NCI-H1436 (cell line): Measurements from ENCODE around the gene RAP1GAP.

Experiments
- DNase-seq: peaks from one replicate; lab custom pipeline; 2025; lab: John Stamatoyannopoulos, UW

RAP1GAP gene

DNA sequence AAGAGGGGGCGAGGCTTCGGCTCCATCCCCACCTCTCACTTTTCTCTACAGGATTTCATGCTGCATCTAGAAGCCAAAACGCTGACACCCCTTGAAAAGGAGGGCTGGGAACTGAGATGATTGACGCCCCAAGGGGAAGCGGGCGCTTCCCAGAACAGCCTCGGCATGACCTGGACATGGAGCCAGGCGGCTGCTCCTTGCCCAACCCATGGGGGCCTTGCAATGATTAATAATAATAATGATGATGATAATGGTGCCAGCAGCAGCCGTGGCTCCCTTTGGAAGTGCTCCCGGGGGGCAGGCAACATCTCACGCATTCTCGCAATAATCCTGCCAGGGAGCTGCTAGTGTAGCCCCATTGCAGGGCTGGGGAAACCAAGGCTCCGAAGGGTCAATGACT lies 78.2 kb downstream of the RAP1GAP start:
- DNase-seq: no peak

DNA sequence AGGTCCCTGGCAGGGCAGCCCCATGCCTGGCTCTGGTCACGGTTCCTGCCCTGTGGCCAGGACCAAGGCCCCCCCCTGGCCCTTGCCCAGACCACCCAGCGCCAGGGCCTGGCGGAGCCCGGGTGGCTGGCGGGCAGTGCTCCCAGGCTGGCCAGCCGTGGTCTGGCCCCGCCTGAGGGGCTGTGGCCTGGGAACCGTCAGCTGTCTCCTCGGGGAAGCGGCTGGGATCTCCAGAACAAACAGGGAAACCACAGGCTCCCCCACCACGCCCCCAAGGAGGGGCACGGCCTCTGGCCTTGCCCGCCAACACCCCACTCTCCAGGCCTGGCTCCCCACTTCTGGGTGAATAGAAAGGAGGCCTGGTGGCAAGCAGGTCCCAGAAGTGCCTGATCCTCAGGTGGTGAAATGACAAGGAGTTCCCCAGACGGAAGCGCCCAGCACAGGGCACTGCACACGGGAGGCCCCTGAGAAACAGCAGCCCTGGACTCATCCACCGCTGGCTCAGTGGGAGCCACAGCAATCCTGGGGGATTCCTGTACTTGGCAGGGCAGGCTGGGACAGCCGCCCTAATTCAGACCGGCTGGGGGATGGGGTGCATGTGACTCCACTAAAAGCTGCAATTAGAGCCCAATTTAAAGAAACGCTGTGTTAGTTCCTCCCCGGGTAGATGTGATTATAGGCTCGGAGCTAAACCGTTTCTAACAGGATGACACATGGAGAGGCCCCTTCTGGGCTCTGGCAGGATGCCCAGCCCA lies 78.9 kb downstream of the RAP1GAP start:
- peak; percentile 76 for DNase-seq

DNA sequence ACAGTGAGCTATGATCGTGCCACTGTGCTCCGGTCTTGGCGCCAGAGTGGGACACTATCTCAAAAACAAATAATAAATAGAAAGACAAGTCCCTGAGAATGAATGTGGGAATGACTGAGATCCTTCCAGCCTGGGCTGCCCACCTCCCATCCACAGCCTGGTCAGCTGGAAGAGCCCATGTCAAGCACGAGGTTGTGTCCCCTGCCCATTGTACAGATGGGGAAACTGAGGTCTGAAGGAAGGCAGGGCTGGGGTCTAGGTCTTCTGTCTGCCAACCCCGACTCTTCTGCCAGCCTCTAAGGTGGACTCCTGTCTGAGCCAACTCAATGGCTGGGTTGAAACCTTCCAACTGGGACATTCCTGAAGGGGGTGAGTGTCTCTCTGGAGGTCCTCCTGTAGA lies 79.5 kb downstream of the RAP1GAP start:
- DNase-seq: no peak

DNA sequence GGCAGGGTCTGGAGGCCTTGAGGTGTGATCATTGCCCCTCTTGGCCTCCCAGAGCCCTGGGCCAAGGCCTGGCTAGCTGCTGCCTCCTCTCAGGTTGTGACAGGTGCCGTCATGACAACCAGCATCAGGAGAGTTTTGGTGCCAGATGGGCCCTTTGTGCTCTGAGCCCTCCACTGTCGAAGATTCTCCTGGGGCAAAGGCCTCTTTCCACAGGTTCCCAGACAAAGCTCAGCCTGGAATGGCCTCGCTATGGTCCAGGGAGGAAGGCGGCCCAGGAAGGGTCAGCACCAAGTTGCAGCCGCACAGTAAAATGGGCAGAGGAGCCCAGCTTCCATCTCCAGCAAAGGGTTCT lies 81.6 kb downstream of the RAP1GAP start:
- DNase-seq: no peak

DNA sequence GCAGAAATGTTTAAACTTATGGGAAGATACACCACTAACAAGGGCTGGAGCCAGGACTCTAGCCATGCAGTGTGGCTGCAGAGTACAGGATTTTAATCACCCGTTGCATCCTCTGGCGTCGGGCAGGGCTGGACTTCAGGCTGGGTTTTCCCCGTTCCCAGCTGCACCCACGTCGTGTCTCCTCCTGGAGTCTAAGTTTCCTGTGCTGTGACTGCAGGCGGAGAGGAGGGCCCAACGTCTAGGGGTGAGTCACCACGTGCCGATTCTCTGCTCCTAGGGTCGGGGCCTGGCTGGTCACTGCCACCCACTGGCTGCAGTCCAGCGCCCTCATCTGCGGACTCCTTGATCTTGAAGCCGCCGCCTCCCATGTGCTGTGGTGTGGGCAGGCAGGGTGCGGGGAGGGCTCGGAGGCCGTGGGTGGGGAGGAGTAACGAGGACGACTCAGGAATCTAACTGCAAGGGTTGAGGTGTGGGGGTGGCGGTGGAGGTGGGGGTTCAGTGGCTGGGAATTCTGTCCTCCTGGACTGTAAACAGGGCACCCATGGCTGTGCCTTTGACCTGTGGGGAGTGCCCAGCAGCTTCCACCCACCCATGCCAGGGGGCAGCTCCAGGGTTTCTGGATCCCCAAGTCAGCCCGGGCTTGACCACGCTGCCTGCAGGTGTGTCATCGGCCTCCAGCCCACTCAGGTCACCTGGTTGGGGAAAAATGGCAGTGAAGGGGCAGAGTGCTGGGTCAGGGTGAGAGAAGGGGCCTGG lies 82.1 kb downstream of the RAP1GAP start:
- no peak for DNase-seq

DNA sequence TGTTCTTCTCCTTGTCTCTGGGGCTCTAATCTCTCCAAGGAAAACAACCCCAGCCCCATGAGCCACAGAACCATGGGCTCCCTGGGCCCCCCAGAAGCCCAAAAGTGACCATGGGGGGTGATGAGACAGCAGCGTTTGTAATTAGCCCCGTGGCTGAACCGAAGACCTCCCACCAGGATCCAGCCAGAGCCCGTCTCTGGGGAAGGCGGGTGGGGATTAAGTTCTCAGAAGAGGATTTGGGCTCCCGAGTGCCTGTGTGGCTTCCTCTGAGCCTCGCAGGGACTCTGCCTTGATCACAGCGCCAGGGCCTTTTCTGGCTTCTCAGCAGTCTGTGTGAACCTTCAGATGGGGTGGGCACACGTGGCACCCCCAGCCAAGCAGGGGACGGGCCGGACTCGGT lies 82.9 kb downstream of the RAP1GAP start:
- no peak for DNase-seq

DNA sequence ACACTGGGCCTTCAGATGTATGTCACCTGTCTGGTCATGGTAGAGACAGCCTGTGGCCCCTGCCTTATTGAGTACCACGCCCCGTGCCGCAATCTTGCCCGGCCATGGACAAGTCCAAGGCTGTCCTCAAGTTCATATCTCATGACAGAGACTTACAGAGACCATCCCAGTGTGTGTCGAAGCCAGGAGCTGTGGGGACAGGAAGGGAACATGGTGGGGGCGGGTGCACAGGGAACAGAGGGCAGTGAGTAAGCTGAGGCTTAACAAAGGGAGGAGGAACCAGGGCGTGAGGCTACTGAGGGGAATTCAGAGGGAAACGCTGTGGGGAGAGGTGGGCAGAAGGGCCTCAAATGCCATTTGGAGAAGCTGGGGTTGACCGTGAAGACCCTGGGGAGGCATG lies 84.1 kb downstream of the RAP1GAP start:
- no peak for DNase-seq

DNA sequence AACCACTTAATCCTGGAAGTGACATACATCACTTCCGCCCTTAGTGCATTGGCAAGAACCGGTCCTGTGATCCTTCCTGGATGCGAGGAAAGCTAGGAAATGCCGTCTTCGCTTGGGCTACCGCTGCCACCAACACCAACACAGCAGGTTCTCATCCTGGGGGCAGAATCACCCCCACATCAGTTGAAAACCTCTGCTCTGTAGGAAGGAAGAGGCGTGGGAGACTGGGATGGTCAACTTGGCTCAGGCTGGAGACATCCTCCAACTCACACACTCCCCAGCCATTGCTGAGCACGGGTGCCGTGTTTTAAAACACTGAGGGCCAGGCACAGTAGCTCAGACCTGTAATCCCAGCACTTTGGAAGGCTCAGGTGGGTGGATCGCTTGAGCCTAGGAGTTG lies 85.1 kb downstream of the RAP1GAP start:
- no peak for DNase-seq

DNA sequence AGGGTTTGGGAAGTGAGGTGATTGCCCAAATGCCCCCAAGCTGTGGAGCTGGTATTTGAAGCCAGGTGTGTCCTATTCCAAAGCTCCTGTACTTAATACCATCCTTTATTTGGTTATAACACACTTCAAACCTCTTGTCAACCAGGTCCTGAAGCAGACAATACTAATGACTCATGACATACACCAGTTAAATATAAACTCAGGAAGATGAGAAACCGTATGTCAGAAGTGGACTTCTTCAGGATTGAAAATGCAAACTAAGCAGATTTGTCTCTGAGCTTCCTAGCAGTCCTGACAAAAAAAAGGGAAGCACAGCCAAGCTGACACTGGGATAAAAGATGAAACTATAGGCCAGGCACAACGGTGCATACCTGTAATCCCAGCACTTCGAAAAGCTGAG lies 89.4 kb downstream of the RAP1GAP start:
- DNase-seq: no peak

DNA sequence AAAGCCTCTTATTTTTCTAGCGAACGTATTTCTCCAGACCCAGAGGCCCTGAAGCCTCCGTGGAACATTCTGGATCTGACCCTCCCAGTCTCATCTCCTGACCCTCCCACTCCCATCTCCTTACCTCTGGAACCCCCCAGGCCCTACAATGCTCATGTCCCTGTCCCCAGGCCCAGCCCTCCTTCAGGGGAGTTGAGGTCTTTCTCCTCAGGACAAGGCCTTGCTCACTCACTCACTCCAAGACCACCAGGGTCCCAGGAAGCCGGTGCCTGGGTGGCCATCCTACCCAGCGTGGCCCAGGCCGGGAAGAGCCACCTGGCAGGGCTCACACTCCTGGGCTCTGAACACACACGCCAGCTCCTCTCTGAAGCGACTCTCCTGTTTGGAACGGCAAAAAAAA lies 91.2 kb downstream of the RAP1GAP start:
- no peak for DNase-seq

DNA sequence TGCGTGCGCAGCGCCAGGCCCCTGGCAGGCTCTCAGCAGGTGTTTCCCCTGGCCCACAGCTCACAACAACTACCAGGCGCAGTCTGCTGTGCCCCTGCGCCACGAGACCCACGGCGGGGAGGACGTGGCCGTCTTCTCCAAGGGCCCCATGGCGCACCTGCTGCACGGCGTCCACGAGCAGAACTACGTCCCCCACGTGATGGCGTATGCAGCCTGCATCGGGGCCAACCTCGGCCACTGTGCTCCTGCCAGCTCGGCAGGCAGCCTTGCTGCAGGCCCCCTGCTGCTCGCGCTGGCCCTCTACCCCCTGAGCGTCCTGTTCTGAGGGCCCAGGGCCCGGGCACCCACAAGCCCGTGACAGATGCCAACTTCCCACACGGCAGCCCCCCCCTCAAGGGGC lies 91.8 kb downstream of the RAP1GAP start:
- DNase-seq: no peak

DNA sequence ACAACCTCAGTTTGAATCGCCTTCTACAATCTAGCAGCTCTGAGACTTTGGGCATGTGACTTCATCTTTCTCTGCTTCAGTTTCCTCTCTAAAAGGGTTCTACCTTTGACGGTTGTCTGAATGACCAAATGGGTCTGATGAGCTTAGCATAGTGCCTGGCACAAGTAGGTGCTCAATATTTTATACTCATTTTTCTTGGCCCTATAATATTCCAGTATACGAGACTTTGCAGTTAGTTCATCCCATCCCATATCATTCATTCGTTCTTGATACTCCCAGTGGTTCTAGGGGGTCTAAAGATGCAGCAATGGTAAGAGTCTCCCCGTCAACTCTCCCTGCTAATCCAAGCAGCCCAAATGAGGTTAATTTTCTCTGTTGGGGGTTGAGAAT lies 92.4 kb downstream of the RAP1GAP start:
- DNase-seq: no peak

DNA sequence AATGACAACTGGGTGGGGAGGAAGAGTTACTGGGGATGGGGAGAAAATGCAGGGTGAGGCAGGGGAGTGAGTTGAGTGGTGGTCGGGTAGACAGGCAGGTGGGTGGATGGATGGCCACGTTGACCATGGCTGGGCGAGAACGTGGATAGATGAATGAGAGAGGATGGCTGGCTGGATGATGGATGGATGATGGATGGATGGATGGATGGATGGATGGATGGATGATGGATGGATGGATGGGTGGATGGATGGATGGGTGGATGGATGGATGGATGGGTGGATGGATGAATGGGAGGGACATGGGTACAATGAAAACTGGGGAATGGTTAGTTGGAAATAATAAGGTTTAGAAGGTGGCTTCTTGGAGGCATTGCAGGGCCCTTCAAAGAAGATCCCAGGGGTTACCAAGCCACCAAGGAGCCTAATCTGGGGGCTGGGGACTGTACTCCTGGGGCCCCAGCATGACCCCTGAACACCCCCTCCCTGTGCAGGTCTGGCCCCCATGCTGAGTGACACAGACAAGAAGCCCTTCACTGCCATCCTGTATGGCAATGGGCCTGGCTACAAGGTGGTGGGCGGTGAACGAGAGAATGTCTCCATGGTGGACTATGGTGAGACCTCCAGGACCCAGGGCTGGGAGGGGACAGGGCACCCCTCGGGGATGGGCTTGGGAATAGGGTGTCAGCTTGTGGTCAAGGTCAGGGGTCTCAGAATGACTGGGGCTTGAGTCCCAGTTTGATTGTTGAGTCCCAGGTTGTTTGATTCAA lies 92.9 kb downstream of the RAP1GAP start:
- no peak for DNase-seq

DNA sequence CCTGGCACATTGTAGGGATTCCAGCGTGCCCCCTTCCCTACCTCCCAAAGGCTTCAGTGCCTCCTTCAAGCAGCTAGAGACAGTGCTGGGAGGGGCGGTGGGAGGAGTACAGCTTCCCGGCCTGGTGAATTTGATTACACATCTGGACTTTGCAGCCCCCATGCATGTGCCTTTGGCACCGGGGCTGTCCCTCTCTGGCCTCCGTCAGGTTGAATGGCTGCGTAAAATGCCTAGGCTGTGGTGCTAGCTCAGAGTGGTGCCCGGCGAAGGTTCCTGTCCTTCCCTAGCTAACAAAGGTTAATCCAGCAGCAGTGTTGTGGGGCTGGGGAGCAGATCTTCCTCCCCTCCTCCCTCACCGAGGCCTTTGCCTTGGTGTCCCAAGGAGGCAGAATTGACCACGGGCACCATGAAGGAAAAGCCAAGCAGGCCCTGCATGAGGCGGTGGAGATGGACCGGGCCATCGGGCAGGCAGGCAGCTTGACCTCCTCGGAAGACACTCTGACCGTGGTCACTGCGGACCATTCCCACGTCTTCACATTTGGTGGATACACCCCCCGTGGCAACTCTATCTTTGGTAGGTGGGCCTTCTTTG lies 93.7 kb downstream of the RAP1GAP start:
- DNase-seq: no peak

DNA sequence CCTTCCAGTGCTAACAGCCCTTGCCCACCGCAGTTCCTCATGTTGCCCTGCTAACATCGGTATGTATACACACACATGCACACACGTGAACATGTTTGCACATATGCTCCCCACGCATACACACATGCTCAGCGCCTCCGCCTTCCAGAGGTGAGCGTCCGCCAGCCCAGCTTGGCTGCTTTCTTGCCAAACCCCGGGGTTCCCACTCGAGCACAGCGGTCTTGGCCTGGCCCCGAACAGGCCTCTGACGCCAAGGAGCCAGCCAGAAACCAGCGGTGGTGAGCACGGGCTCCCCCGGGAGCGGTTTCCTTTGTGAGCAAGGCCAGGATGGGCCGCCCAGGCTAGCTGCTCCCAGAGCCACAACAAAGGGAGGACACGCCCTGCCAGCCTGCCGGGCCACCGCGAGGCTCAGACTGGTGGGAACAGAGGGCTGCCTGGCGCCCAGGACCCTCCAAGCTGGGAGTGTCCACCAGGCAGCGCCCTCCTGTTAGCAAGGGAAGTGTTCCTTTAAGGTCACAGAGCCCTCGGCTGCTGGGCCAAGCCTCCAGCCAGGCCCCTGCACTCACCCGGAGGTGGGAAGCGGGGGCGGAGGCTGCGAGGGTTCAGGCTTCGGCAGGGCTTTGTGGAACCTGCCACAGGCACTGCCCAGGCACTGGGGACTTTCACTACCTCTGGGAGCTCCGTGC lies 94.5 kb downstream of the RAP1GAP start:
- peak; percentile 36 for DNase-seq

DNA sequence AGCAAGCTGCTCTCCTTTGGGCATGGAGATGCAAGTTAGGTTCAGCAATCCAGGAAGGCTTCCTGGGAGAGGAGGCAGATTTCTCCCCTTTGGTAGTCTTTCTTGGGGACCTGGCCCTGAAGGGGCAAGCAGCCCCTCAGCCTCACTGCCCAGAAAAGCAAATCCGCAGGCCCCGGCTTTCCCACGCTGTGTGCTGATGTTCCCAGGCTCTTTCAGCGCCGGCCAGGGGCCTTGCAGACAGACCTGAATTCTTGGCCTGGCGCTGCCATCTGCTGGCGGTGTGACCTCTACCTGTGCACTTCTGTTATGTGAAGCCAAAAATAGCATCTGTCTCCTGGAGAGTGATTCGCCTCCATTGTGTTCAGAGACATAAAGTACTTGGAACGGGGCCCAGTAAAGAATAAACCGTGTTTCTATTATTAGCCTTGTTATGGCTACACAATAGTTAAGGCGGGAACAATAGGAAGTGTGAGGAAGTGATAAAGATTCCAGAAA lies 95.1 kb downstream of the RAP1GAP start:
- peak; percentile 72 for DNase-seq

DNA sequence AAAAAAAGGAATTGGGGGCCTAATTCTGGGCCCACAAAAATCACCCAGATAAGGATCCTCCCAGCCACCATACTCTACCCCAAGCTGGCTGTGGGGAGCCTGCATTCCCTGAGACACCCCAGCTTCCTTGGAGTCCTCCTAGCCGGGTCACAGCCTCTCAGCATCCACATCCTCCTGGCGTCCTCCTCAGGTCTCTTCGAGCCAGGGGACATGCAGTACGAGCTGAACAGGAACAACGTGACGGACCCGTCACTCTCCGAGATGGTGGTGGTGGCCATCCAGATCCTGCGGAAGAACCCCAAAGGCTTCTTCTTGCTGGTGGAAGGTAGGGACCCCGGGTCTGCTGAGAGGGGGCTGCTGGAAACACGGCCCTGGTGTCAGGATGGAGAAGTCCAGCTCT lies 95.7 kb downstream of the RAP1GAP start:
- DNase-seq: no peak

DNA sequence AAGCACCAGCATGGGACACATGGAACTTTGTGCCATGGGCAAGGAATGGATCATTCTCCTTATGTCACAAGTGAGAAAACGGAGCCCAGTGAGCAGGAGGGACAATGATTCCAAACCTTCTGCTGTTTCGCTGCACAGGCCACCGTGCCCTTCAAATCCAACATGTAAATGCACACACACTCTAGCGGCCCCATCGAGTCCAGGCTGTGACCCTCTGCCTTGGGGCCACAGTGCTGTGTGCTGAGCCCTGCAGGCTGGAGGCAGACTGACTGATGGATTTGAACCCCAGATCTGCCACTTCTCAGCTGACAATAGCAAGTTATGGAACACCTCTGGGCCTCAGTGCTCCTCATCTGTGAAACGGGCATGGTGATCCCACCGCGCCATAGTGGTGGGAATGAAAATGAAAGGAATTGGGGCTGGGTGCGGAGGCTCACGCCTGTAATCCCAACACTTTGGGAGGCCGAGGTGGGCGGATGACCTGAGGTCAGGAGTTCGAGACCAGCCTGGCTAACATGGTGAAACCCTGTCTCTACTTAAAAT lies 96.4 kb downstream of the RAP1GAP start:
- no peak for DNase-seq

DNA sequence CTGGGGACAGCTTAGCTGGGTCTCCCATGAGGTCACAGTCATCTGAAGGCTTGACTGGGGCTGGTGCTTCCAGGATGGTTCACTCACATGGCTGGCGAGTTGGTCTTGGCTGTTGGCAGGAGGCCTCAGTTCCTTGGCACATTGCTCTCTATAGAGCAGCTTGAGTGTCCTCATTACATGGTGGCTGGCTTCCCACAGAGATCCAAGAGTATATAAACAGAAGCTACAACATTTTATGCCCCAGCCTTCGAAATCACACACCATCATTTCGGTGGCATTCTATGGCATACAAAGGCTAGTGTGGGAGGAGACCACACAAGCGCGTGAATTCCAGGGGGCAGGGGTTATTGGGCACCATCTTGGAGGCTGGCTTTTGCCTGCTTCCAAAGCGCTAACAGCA lies 96.9 kb downstream of the RAP1GAP start:
- no peak for DNase-seq

DNA sequence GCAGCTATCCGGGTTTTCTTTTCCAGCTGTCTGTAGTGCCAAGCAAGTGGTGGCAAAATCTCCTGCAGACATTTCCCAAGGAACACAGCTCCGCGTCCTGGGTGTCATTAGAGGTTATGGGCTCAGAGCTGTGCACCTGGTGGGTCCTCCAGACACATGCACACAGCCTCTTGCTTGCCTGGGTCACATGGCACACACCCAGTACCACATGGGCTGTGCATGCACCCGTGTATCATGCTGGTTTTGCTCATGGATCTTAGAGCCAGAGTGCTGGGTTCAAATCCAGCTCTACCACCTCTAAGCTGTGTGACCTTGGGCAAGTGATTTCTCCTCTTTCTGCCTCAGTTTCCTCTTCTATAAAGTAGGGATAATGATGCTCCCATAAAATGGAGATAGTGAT lies 98.3 kb downstream of the RAP1GAP start:
- DNase-seq: no peak

DNA sequence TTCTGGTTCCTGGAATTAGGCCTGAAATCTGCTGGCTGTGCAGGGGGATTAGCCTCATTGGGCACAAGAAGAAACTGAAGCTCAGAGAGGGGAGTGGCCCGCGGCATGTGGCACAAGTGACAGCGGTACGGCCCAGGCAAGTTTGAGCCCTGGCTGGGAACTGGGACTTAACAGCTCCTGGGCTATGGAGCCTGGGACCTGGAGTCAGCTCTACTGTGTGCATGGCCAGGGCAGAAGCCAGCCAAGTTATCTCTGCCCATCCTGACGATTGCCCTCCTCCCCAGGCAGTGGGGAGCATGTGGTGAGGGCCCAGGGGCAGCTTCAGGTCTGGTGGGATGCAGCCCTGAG lies 98.7 kb downstream of the RAP1GAP start:
- DNase-seq: no peak
